Uterus (tissue), 4 donors: ENCODE data around the gene C10orf90. TPM values are rescaled to one million over a fixed set of nuclear protein-coding genes. Genes with fewer than 3 reads are reported as not detected.

Source experiments
- DNase-seq, 2 donors: peaks; one replicate each; pipeline ENCODE4 v3.0.0-alpha.2; 2019 to 2020
- H3K27ac ChIP-seq, 2 donors: fragments of 200-600 bp; sonication (generic); 1 replicate in 1 of 2; 2 replicates in 1 of 2; pipeline ENCODE4 v1.5.1; 2016 to 2018
- H3K27me3 ChIP-seq, 2 donors: fragments of 200-600 bp; sonication (generic); one replicate each; pipeline ENCODE4 v1.5.1; 2018 to 2019; ENCODE audit warnings: control low read depth in 1 of 2
- H3K36me3 ChIP-seq, 2 donors: fragments of 200-600 bp; sonication (generic); one replicate each; pipeline ENCODE4 v1.5.1; 2019; ENCODE audit warnings: control low read depth in 1 of 2
- H3K4me1 ChIP-seq, 2 donors: fragments of 200-600 bp; sonication (generic); one replicate each; pipeline ENCODE4 v1.5.1; 2018 to 2019; ENCODE audit warnings: control low read depth in 1 of 2
- H3K4me3 ChIP-seq, 2 donors: fragments of 200-600 bp; sonication (generic); 1 replicate in 1 of 2; 2 replicates in 1 of 2; pipeline ENCODE4 v1.5.1; 2018 to 2019; ENCODE audit warnings: mild to moderate bottlenecking in 1 of 2
- H3K9me3 ChIP-seq, 2 donors: fragments of 200-600 bp; sonication (generic); one replicate each; pipeline ENCODE4 v1.5.1; 2019; ENCODE audit warnings: control low read depth in 1 of 2
- CTCF ChIP-seq, 4 experiments: fragments of 200-600 bp in 2 of 4; fragments of 450-650 bp in 2 of 4; sonication (generic) in 2 of 4; IDR thresholded peaks; one replicate each; pipeline ENCODE4 v1.5.1; 2016 to 2019; ENCODE audit warnings: antibody characterized with exemption in 4 of 4, mild to moderate bottlenecking in 2 of 4, moderate library complexity in 1 of 4
- POLR2A ChIP-seq, 2 donors: fragments of 450-650 bp; IDR thresholded peaks; one replicate each; pipeline ENCODE4 v1.6.1; 2016; ENCODE audit warnings: antibody characterized with exemption in 2 of 2, mild to moderate bottlenecking in 1 of 2, moderate library complexity in 1 of 2
- intact Hi-C: fragments of 100-400 bp; cut with DNase I; formaldehyde crosslinking; loops from one replicate; pipeline ENCODE4 v1.15.1; 2023; ENCODE audit warnings: low total_unique reads
- total RNA-seq, 4 donors: library from RNA; depleted of rRNA in 3 of 4; stranded (reverse); fragments of >200 nt in 3 of 4; gene quantifications; one replicate each; pipeline versions ENCODE4 v1.1.0 to v1.2.4, GENCODE V29; 2014 to 2023
- donor health status: DM: yes; HTN: yes; CAD: no.

The C10orf90 gene
- total RNA-seq, 4 donors from 2014 or later: 0.21 TPM; not detected in 3

- DNase-seq: no peak
- Histone ChIP-seq H3K4me1 (no peaks in the 10 kb centered on the region), H3K27ac (no peak overlapping the region), H3K9me3 (no peaks in the 10 kb centered on the region), H3K36me3 (no peaks in the 10 kb centered on the region), H3K27me3 (no peaks in the 10 kb centered on the region), H3K4me3 (no peak overlapping the region)
- no peak for TF ChIP-seq POLR2A (IDR thresholded peaks at IDR 0.05)
- TF ChIP-seq CTCF (IDR thresholded peaks at IDR 0.05): no peak
- intact Hi-C loops: no loop called here
These were observed 52.0 kb downstream of the C10orf90 start for GRCh38 chr10:126618466-126618865.

GRCh38 chr10:126617733-126618132 is 52.8 kb downstream of the C10orf90 start:
- no peak overlapping the region for H3K27ac ChIP-seq
- no peaks in the 10 kb centered on the region for H3K36me3 ChIP-seq
- H3K9me3 ChIP-seq: no peaks in the 10 kb centered on the region
- no peaks in the 10 kb centered on the region for H3K27me3 ChIP-seq
- no peak for DNase-seq
- H3K4me3 ChIP-seq: no peak overlapping the region
- intact Hi-C loops: no loop called here
- no peak for TF ChIP-seq POLR2A (IDR thresholded peaks at IDR 0.05)
- no peak for TF ChIP-seq CTCF (IDR thresholded peaks at IDR 0.05)
- H3K4me1 ChIP-seq: no peaks in the 10 kb centered on the region

- no peak overlapping the region for H3K27ac ChIP-seq
These were observed 53.3 kb downstream of the C10orf90 start for GRCh38 chr10:126617208-126617607.

GRCh38 chr10:126616737-126617136 is 53.8 kb downstream of the C10orf90 start:
- no peak for TF ChIP-seq CTCF (IDR thresholded peaks at IDR 0.05)
- no peak for TF ChIP-seq POLR2A (IDR thresholded peaks at IDR 0.05)
- H3K36me3 ChIP-seq: no peaks in the 10 kb centered on the region
- DNase-seq: no peak
- no peak overlapping the region for H3K4me3 ChIP-seq
- H3K9me3 ChIP-seq: no peaks in the 10 kb centered on the region
- no peaks in the 10 kb centered on the region for H3K27me3 ChIP-seq
- intact Hi-C loops: no loop called here
- no peak overlapping the region for H3K27ac ChIP-seq
- H3K4me1 ChIP-seq: no peaks in the 10 kb centered on the region

More at GRCh38 chr10:126617208-126617607, 53.3 kb downstream of the C10orf90 start:
- Histone ChIP-seq H3K4me3 (no peak overlapping the region), H3K27me3 (no peaks in the 10 kb centered on the region), H3K9me3 (no peaks in the 10 kb centered on the region), H3K36me3 (no peaks in the 10 kb centered on the region), H3K4me1 (no peaks in the 10 kb centered on the region)
- no peak for DNase-seq
- intact Hi-C loops: no loop called here
- TF ChIP-seq POLR2A (IDR thresholded peaks at IDR 0.05): no peak
- TF ChIP-seq CTCF (IDR thresholded peaks at IDR 0.05): no peak

- DNase-seq: no peak
- H3K27ac ChIP-seq: no peak overlapping the region
- intact Hi-C loops: no loop called here
- H3K4me3 ChIP-seq: no peak overlapping the region
- no peaks in the 10 kb centered on the region for H3K27me3 ChIP-seq
- no peaks in the 10 kb centered on the region for H3K36me3 ChIP-seq
- H3K9me3 ChIP-seq: no peaks in the 10 kb centered on the region
- TF ChIP-seq CTCF (IDR thresholded peaks at IDR 0.05): no peak
- no peak for TF ChIP-seq POLR2A (IDR thresholded peaks at IDR 0.05)
- no peaks in the 10 kb centered on the region for H3K4me1 ChIP-seq
These were observed 59.2 kb downstream of the C10orf90 start for GRCh38 chr10:126611303-126611702.
